ENCODE measurements around the gene RAB8B. TPM values are rescaled to one million over a fixed set of nuclear protein-coding genes. Genes with fewer than 3 reads are reported as not detected.

The RAB8B gene
- total RNA-seq, 1 donor from 2014 or later: 93.1 TPM

GRCh38 chr15:63155486-63155885 lies 33.9 kb upstream of the RAB8B start:
- TF ChIP-seq, protein P1, sequence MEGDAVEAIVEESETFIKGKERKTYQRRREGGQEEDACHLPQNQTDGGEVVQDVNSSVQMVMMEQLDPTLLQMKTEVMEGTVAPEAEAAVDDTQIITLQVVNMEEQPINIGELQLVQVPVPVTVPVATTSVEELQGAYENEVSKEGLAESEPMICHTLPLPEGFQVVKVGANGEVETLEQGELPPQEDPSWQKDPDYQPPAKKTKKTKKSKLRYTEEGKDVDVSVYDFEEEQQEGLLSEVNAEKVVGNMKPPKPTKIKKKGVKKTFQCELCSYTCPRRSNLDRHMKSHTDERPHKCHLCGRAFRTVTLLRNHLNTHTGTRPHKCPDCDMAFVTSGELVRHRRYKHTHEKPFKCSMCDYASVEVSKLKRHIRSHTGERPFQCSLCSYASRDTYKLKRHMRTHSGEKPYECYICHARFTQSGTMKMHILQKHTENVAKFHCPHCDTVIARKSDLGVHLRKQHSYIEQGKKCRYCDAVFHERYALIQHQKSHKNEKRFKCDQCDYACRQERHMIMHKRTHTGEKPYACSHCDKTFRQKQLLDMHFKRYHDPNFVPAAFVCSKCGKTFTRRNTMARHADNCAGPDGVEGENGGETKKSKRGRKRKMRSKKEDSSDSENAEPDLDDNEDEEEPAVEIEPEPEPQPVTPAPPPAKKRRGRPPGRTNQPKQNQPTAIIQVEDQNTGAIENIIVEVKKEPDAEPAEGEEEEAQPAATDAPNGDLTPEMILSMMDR (IDR thresholded peaks at IDR 0.05): no peak
- CTCF ChIA-PET: no interaction called here
- Mint-ChIP-seq H3K27me3 (no peaks in the 10 kb centered on the region), H3K4me1 (peaks cover 22% of the 10 kb centered on the region), H3K9me3 (no peaks in the 10 kb centered on the region), H3K27ac (peak overlapping the region; percentile 35), H3K36me3 (ENCODE audit: low read depth) (peaks cover 32% of the 10 kb centered on the region), H3K4me3 (peak overlapping the region; percentile 48)
- POLR2A ChIA-PET: interaction anchor here (0.6 to 3.1 kb wide), 2 partner anchors 122 to 124 kb away, joined by 3 to 27 read pairs; partner anchors contain the start of gene APH1B
- no peak for ATAC-seq (ENCODE audit: low read depth)
- no peak for DNase-seq
- intact Hi-C loops (cut with micrococcal nuclease): loop anchor here (5.0 kb wide), 2 partner anchors 72 to 247 kb away; no protein-coding TSS in a partner anchor

DNA sequence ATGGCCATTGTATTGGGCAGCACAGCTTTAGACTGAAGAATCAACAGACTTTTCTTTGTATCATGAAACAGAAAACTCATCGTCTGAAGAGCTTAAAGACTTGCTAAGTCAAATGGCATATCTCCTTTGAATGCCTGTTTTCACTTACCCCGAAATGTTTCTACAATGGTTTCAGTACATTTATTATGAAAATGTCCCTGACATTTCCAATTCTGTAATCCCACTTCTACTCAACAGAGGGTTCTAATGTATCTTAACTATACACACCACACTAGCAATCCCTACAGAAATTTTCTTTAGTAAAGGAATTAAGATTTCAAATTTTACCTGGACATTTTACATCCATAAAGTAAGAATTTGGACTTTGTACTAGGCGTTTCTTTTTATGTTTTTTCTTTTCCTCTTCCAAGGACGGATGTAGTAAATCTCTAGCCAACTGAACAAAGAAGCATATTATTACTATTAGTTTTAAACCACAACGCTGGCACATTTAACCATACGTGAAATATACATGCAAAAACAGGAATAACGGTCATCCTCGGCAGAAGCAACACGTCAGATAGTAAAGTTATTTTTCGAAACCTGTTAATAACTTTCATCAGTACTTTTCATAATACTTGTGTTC lies 33.2 kb upstream of the RAB8B start:
- TF ChIP-seq, protein P1 (IDR thresholded peaks at IDR 0.05): no peak
- CTCF ChIA-PET: interaction anchor here (1.1 to 1.4 kb wide), 3 partner anchors 35 to 55 kb away, joined by 3 read pairs; no protein-coding TSS in a partner anchor
- peaks cover 22% of the 10 kb centered on the region for H3K4me1 Mint-ChIP-seq
- ATAC-seq (ENCODE audit: low read depth) (no peak), DNase-seq (no peak)
- POLR2A ChIA-PET: interaction anchor here (1.3 to 3.1 kb wide), 11 partner anchors 20 to 348 kb away, joined by 3 to 32 read pairs (median 6); partner anchors contain the start of genes APH1B, LACTB and USP3
- H3K4me3 Mint-ChIP-seq: peak overlapping the region; percentile 98
- H3K27me3 Mint-ChIP-seq: no peaks in the 10 kb centered on the region
- no peaks in the 10 kb centered on the region for H3K9me3 Mint-ChIP-seq
- intact Hi-C loops (cut with micrococcal nuclease): loop anchor here (5.0 kb wide), 2 partner anchors 71 to 246 kb away; no protein-coding TSS in a partner anchor
- peak overlapping the region; percentile 97 for H3K27ac Mint-ChIP-seq
- H3K36me3 Mint-ChIP-seq (ENCODE audit: low read depth): peaks cover 32% of the 10 kb centered on the region

DNA sequence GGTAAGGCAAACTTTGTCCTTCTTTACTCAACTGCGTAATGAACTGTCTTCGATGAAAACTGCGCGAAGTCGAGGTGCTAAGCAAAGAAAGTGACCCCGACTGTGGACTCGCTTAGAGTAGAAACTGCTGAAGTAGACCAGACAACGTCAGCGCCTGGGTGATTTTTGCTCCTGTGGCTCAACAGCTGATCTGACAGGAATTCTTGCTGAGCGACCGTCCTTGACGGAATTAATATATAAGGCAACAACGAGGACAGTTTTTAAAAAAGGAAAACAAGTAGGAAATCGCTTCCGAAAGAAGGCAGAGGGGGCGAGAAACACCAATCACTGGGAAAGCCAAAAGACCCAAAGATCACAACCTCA lies 32.7 kb upstream of the RAB8B start:
- ChIA-PET CTCF (interaction anchor here (0.9 to 1.4 kb wide), 6 partner anchors 10 to 121 kb away, joined by 3 to 5 read pairs (median 3); no protein-coding TSS in a partner anchor), POLR2A (interaction anchor here (0.5 to 3.1 kb wide), 21 partner anchors 9 to 909 kb away, joined by 3 to 32 read pairs (median 4); partner anchors contain the start of genes APH1B, LACTB, RAB8B and USP3)
- Mint-ChIP-seq H3K4me1 (peaks cover 22% of the 10 kb centered on the region), H3K4me3 (peak overlapping the region; percentile 98), H3K27ac (peak overlapping the region; percentile 97), H3K27me3 (no peaks in the 10 kb centered on the region), H3K9me3 (no peaks in the 10 kb centered on the region), H3K36me3 (ENCODE audit: low read depth) (peaks cover 28% of the 10 kb centered on the region)
- intact Hi-C loops (cut with micrococcal nuclease): loop anchor here (1.0 to 5.0 kb wide), 7 partner anchors 33 to 246 kb away; partner anchors contain the start of genes APH1B and RAB8B
- TF ChIP-seq, protein P1 (IDR thresholded peaks at IDR 0.05): no peak
- no peak for ATAC-seq (ENCODE audit: low read depth)
- no peak for DNase-seq

- intact Hi-C loops (cut with micrococcal nuclease): loop anchor here (1.0 to 5.0 kb wide), 7 partner anchors 32 to 245 kb away; partner anchors contain the start of genes APH1B and RAB8B
- CTCF ChIA-PET: interaction anchor here (0.9 to 1.4 kb wide), 6 partner anchors 9 to 121 kb away, joined by 3 to 5 read pairs (median 3); no protein-coding TSS in a partner anchor
- Mint-ChIP-seq H3K27me3 (no peaks in the 10 kb centered on the region), H3K36me3 (ENCODE audit: low read depth) (peaks cover 27% of the 10 kb centered on the region), H3K9me3 (no peaks in the 10 kb centered on the region), H3K27ac (peak within 1 kb of the TSS; percentile 97), H3K4me3 (peak within 1 kb of the TSS; percentile 98), H3K4me1 (peaks cover 27% of the 10 kb centered on the region)
- POLR2A ChIA-PET: interaction anchor here (0.5 to 3.1 kb wide), 23 partner anchors 9 to 909 kb away, joined by 3 to 32 read pairs (median 4); partner anchors contain the start of genes APH1B, LACTB, RAB8B and USP3
- ATAC-seq (ENCODE audit: low read depth) (peak; percentile 95), DNase-seq (peak; percentile 81)
- TF ChIP-seq, protein P1 (IDR thresholded peaks at IDR 0.05): no peak
Measured at GRCh38 chr15:63157118-63157843, 32.1 kb upstream of the RAB8B start, which contains the start of gene RPS27L. Gene RPS27L (minus strand): TSS chr15:63157477. CDS start chr15:63157405, 72 bp downstream.
